ENCODE results near the gene GABRG3.

Gene GABRG3

DNA sequence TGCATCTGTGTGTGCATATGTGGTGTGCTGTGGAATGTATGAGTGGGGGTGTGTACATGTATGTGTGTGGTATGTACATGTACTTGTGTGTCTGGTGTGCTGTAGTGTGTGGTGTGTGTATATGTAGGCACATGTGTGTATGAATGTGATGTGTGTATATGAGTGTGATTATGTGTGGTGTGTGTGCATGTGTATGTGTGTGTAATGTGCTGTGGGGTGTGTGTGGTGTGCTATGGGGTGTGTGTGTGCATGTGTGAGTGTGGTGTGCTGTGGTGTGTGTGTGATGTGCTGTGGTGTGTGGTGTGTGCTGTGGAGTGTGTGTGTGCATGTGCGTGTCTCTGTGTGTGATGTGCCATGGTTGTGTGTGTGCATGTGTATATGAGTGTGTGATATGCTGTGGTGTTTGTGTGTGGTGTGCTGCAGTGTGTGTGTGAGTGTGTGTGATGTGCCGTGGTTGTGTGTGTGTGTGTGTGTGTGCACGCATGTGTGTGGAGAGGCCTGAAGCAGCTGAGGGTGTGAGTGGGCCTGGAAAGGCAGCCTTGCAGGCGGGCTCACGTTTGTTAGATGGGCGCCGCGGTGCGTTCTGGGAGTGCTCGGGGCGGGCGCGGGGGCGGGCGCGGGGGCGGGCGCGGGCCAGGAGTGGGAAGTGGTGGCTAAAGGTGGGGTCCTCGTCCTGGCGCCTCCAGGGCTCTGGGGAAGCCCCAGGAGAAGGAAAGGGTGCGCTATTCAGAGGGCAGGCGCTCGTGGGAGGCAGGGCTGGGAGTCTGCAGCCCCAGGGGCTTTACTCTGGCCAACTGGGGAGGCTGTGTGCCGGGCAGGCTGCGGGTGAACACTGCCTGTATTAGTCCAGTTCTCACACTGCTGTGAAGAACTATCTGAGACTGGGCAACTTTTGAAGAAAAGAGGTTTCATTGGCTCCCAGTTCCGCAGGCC is 116.9 kb downstream of the GABRG3 start:
- TF ChIP-seq ZNF501 (tag by site-specific recombination; IDR thresholded peaks at IDR 0.05) (no peak), KLF1 (tag by site-specific recombination; IDR thresholded peaks at IDR 0.05) (no peak), BCL11A (tag by site-specific recombination; IDR thresholded peaks at IDR 0.05; ENCODE audit: low read depth) (no peak), ZNF37A (tag by site-specific recombination; IDR thresholded peaks at IDR 0.05) (no peak), YY2 (tag by site-specific recombination; IDR thresholded peaks at IDR 0.05) (no peak), ZNF426 (tag by site-specific recombination; IDR thresholded peaks at IDR 0.05) (no peak), ZNF302 (tag by site-specific recombination; IDR thresholded peaks at IDR 0.05; ENCODE audit: low read depth) (no peak), ZNF169 (tag by site-specific recombination; IDR thresholded peaks at IDR 0.05) (no peak), ZNF404 (tag by site-specific recombination; IDR thresholded peaks at IDR 0.05) (no peak), PRDM1 (tag by site-specific recombination; IDR thresholded peaks at IDR 0.05) (no peak)
- TF ChIP-seq, protein P1, sequence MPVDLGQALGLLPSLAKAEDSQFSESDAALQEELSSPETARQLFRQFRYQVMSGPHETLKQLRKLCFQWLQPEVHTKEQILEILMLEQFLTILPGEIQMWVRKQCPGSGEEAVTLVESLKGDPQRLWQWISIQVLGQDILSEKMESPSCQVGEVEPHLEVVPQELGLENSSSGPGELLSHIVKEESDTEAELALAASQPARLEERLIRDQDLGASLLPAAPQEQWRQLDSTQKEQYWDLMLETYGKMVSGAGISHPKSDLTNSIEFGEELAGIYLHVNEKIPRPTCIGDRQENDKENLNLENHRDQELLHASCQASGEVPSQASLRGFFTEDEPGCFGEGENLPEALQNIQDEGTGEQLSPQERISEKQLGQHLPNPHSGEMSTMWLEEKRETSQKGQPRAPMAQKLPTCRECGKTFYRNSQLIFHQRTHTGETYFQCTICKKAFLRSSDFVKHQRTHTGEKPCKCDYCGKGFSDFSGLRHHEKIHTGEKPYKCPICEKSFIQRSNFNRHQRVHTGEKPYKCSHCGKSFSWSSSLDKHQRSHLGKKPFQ (tag by site-specific recombination; IDR thresholded peaks at IDR 0.05) = no peak
- TF ChIP-seq, protein P2, sequence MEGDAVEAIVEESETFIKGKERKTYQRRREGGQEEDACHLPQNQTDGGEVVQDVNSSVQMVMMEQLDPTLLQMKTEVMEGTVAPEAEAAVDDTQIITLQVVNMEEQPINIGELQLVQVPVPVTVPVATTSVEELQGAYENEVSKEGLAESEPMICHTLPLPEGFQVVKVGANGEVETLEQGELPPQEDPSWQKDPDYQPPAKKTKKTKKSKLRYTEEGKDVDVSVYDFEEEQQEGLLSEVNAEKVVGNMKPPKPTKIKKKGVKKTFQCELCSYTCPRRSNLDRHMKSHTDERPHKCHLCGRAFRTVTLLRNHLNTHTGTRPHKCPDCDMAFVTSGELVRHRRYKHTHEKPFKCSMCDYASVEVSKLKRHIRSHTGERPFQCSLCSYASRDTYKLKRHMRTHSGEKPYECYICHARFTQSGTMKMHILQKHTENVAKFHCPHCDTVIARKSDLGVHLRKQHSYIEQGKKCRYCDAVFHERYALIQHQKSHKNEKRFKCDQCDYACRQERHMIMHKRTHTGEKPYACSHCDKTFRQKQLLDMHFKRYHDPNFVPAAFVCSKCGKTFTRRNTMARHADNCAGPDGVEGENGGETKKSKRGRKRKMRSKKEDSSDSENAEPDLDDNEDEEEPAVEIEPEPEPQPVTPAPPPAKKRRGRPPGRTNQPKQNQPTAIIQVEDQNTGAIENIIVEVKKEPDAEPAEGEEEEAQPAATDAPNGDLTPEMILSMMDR (tag by site-specific recombination; IDR thresholded peaks at IDR 0.05) = no peak
- H3K4me1 ChIP-seq (ENCODE audit: control insufficient read depth, insufficient read depth, low read length) = no peaks in the 10 kb centered on the region
- H3K9me3 ChIP-seq (ENCODE audit: control insufficient read depth, insufficient read depth, low read depth, low read length) = no peaks in the 10 kb centered on the region
- ChIA-PET POLR2A (no interaction called here), CTCF (no interaction called here)
- H3K27ac ChIP-seq (ENCODE audit: extremely low read depth, low read depth, low read length) = no peak overlapping the region
- H3K4me3 ChIP-seq (ENCODE audit: low read depth, low read length) = no peak overlapping the region
- H3K36me3 ChIP-seq (ENCODE audit: control insufficient read depth in 2 of 2, insufficient read depth in 1 of 2, low read length in 2 of 2) = no peaks in the 10 kb centered on the region

GRCh38 chr15:27088584-27089232 is 117.7 kb downstream of the GABRG3 start:
- Histone ChIP-seq H3K27ac (ENCODE audit: extremely low read depth, low read depth, low read length) (no peak overlapping the region), H3K36me3 (ENCODE audit: control insufficient read depth in 2 of 2, insufficient read depth in 1 of 2, low read length in 2 of 2) (no peaks in the 10 kb centered on the region), H3K4me1 (ENCODE audit: control insufficient read depth, insufficient read depth, low read length) (no peaks in the 10 kb centered on the region), H3K9me3 (ENCODE audit: control insufficient read depth, insufficient read depth, low read depth, low read length) (no peaks in the 10 kb centered on the region), H3K4me3 (ENCODE audit: low read depth, low read length) (no peak overlapping the region)
- ChIA-PET CTCF (no interaction called here), POLR2A (no interaction called here)
- TF ChIP-seq ZNF654 (tag by site-specific recombination; IDR thresholded peaks at IDR 0.05; ENCODE audit: low read depth) (no peak), ZFP41 (tag by site-specific recombination; IDR thresholded peaks at IDR 0.05; ENCODE audit: borderline replicate concordance) (no peak), YY1 (tag by site-specific recombination; IDR thresholded peaks at IDR 0.05) (no peak), SP2 (tag by site-specific recombination; IDR thresholded peaks at IDR 0.05) (no peak), ZNF792 (tag by site-specific recombination; IDR thresholded peaks at IDR 0.05) (no peak), ZNF239 (tag by site-specific recombination; IDR thresholded peaks at IDR 0.05) (no peak), ZNF692 (tag by site-specific recombination; IDR thresholded peaks at IDR 0.05) (no peak), ZNF513 (tag by site-specific recombination; IDR thresholded peaks at IDR 0.05) (no peak)
- TF ChIP-seq, protein P3, sequence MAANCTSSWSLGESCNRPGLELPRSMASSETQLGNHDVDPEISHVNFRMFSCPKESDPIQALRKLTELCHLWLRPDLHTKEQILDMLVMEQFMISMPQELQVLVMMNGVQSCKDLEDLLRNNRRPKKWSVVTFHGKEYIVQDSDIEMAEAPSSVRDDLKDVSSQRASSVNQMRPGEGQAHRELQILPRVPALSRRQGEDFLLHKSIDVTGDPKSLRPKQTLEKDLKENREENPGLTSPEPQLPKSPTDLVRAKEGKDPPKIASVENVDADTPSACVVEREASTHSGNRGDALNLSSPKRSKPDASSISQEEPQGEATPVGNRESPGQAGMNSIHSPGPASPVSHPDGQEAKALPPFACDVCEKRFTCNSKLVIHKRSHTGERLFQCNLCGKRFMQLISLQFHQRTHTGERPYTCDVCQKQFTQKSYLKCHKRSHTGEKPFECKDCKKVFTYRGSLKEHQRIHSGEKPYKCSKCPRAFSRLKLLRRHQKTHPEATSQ (tag by site-specific recombination; IDR thresholded peaks at IDR 0.05) = no peak
